Right lobe of liver (tissue), 4 donors: ENCODE results near the gene SLC1A3.

Experiments
- CTCF ChIP-seq, 4 donors: fragments of 200-600 bp in 3 of 4; fragments of 450-650 bp in 1 of 4; IDR thresholded peaks; one replicate each; pipeline versions ENCODE4 v1.5.1 to v1.8.0; 2016 to 2022; ENCODE audit warnings: antibody characterized with exemption in 4 of 4, mild to moderate bottlenecking in 2 of 4
- POLR2A ChIP-seq: fragments of 450-650 bp; IDR thresholded peaks from one replicate; pipeline ENCODE4 v1.6.1; 2017; ENCODE audit warnings: antibody characterized with exemption, mild to moderate bottlenecking
- donor health status: DM: no; HTN: no; CAD: no.
- donor health status: DM: no; HTN: no; CAD: no.
- donor health status: DM: no; HTN: yes; CAD: no.

GRCh38 chr5:36606428-36607113 is at the start of gene SLC1A3:
- TF ChIP-seq CTCF (IDR thresholded peaks at IDR 0.05) (no peak), POLR2A (peak; percentile 62)
